GM18498 (cell line): ENCODE measurements around the gene OPA1.

Experiments used
- ATAC-seq: cut with Tn5 transposase; IDR thresholded peaks from one replicate; pipeline ENCODE4 v1.9.1; 2021; ENCODE audit warnings: mild to moderate bottlenecking, moderate library complexity; ENCODE audit not compliant: unreplicated experiment

The OPA1 gene

GRCh38 chr3:193648542-193649076 lies 55.6 kb downstream of the OPA1 start:
- ATAC-seq = no peak

GRCh38 chr3:193650585-193650984 lies 57.6 kb downstream of the OPA1 start:
- no peak for ATAC-seq

- no peak for ATAC-seq
Observed at GRCh38 chr3:193655831-193656433, 62.9 kb downstream of the OPA1 start.

GRCh38 chr3:193656445-193656844 lies 63.4 kb downstream of the OPA1 start:
- no peak for ATAC-seq

- no peak for ATAC-seq
Observed at GRCh38 chr3:193656878-193657282, 63.9 kb downstream of the OPA1 start.

- ATAC-seq = no peak
Observed at GRCh38 chr3:193660171-193660570, 67.2 kb downstream of the OPA1 start.

GRCh38 chr3:193660698-193661411 lies 67.8 kb downstream of the OPA1 start:
- no peak for ATAC-seq

- ATAC-seq = no peak
Observed at GRCh38 chr3:193662757-193663322, 69.8 kb downstream of the OPA1 start.

- no peak for ATAC-seq
Observed at GRCh38 chr3:193665370-193665989, 72.5 kb downstream of the OPA1 start.

- no peak for ATAC-seq
Observed at GRCh38 chr3:193673845-193674244, 80.8 kb downstream of the OPA1 start.

- ATAC-seq = no peak
Observed at GRCh38 chr3:193674714-193675113, 81.7 kb downstream of the OPA1 start.

- no peak for ATAC-seq
Observed at GRCh38 chr3:193677734-193678133, 84.7 kb downstream of the OPA1 start.

GRCh38 chr3:193680220-193680619 lies 87.2 kb downstream of the OPA1 start:
- ATAC-seq = no peak

GRCh38 chr3:193681631-193682030 lies 88.6 kb downstream of the OPA1 start:
- ATAC-seq = no peak

- no peak for ATAC-seq
Observed at GRCh38 chr3:193686665-193687483, 93.9 kb downstream of the OPA1 start.

- ATAC-seq = no peak
Observed at GRCh38 chr3:193688834-193689714, 96.1 kb downstream of the OPA1 start.

- ATAC-seq = peak; percentile 46
Observed at GRCh38 chr3:193693774-193694173, 100.8 kb downstream of the OPA1 start.

- ATAC-seq = peak; percentile 48
Observed at GRCh38 chr3:193701953-193702635, 109.1 kb downstream of the OPA1 start.

- ATAC-seq = no peak
Observed at GRCh38 chr3:193702967-193703366, 110.0 kb downstream of the OPA1 start.
